HG02973 (cell line): ENCODE data around the gene PEAK1.

Experiments used
- ATAC-seq: cut with Tn5 transposase; IDR thresholded peaks from one replicate; pipeline ENCODE4 v1.9.1; 2021; ENCODE audit warnings: moderate library complexity; ENCODE audit not compliant: unreplicated experiment

The PEAK1 gene

GRCh38 chr15:77419836-77420609, at the start of gene PEAK1:
Gene PEAK1, minus strand, starts transcription at chr15:77420104. Its CDS starts 238,178 bp downstream, at chr15:77181926.
- peak; percentile 91 for ATAC-seq

GRCh38 chr15:77468896-77469295, 49.0 kb upstream of the PEAK1 start:
- no peak for ATAC-seq

GRCh38 chr15:77466521-77466920, 46.6 kb upstream of the PEAK1 start:
- ATAC-seq, result no peak

- ATAC-seq, result no peak
These were observed 44.4 kb upstream of the PEAK1 start for GRCh38 chr15:77464129-77464865.

- no peak for ATAC-seq
These were observed 41.6 kb upstream of the PEAK1 start for GRCh38 chr15:77461486-77461885.

GRCh38 chr15:77459031-77459430, 39.1 kb upstream of the PEAK1 start:
- no peak for ATAC-seq

GRCh38 chr15:77457905-77458265, 38.0 kb upstream of the PEAK1 start:
- no peak for ATAC-seq

- ATAC-seq, result no peak
These were observed 37.4 kb upstream of the PEAK1 start for GRCh38 chr15:77457191-77457904.

- ATAC-seq, result no peak
These were observed 36.8 kb upstream of the PEAK1 start for GRCh38 chr15:77456746-77457145.

GRCh38 chr15:77455696-77456321, 35.9 kb upstream of the PEAK1 start:
- ATAC-seq, result no peak

GRCh38 chr15:77454951-77455350, 35.0 kb upstream of the PEAK1 start:
- no peak for ATAC-seq

- ATAC-seq, result no peak
These were observed 34.4 kb upstream of the PEAK1 start for GRCh38 chr15:77454265-77454664.

GRCh38 chr15:77446840-77447390, 27.0 kb upstream of the PEAK1 start:
- ATAC-seq, result no peak

GRCh38 chr15:77440378-77440999, 20.6 kb upstream of the PEAK1 start:
- ATAC-seq, result peak; percentile 76

GRCh38 chr15:77437264-77437663, 17.4 kb upstream of the PEAK1 start:
- ATAC-seq, result no peak

GRCh38 chr15:77436822-77437221, 16.9 kb upstream of the PEAK1 start:
- ATAC-seq, result no peak

- ATAC-seq, result no peak
These were observed 10.7 kb upstream of the PEAK1 start for GRCh38 chr15:77430652-77431051.

GRCh38 chr15:77430213-77430612, 10.3 kb upstream of the PEAK1 start:
- no peak for ATAC-seq

- ATAC-seq, result no peak
These were observed 7.0 kb upstream of the PEAK1 start for GRCh38 chr15:77426871-77427270.

GRCh38 chr15:77426377-77426776, 6.5 kb upstream of the PEAK1 start:
- no peak for ATAC-seq

- no peak for ATAC-seq
These were observed 5.2 kb upstream of the PEAK1 start for GRCh38 chr15:77425104-77425503.
